GM12892 (cell line): ENCODE measurements around the gene ANGPTL4.

Experiments used
- POLR2A ChIP-seq: IDR thresholded peaks from 2 replicates; pipeline ENCODE4 v1.6.1; 2011; ENCODE audit warnings: low read depth, low read length, control low read depth
- TAF1 ChIP-seq: IDR thresholded peaks from 2 replicates; pipeline ENCODE4 v1.6.1; 2011; ENCODE audit warnings: low read depth, mild to moderate bottlenecking, control low read depth, low read length, borderline replicate concordance

GRCh38 chr19:8399681-8400188 lies 35.8 kb downstream of the ANGPTL4 start:
- TF ChIP-seq POLR2A (no peak), TAF1 (no peak)
